Uterus (tissue), 2 donors: ENCODE measurements around the gene C2CD2L.

Experiments
- POLR2A ChIP-seq, 2 donors: fragments of 450-650 bp; IDR thresholded peaks; one replicate each; pipeline ENCODE4 v1.6.1; 2016; ENCODE audit warnings: antibody characterized with exemption in 2 of 2, mild to moderate bottlenecking in 1 of 2, moderate library complexity in 1 of 2
- TF ChIP-seq, protein P1 (sequence below), 4 experiments: fragments of 200-600 bp in 2 of 4; fragments of 450-650 bp in 2 of 4; sonication (generic) in 2 of 4; IDR thresholded peaks; one replicate each; pipeline ENCODE4 v1.5.1; 2016 to 2019; ENCODE audit warnings: antibody characterized with exemption in 4 of 4, mild to moderate bottlenecking in 2 of 4, moderate library complexity in 1 of 4

DNA sequence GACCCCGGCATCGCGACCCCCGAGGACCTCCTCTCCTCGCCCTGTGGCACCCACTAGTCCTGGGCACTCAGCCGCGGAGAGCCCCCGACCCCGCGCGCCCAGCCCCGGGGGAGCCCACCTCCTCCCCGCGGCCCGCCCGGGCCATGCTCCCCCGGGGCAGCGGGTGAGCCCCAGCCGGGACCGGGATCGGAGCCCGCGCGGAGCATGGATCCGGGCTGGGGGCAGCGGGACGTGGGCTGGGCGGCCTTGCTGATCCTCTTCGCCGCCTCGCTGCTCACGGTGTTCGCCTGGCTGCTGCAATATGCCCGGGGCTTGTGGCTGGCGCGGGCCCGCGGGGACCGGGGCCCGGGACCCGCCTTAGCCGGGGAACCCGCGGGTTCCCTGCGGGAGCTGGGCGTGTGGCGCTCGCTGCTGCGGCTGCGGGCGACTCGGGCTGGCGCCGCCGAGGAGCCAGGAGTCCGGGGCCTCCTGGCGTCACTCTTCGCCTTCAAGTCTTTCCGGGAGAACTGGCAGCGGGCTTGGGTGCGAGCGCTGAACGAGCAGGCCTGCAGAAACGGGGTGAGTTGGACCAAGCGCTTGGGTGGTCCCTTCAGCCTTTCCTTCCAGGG is 498 bp downstream of the C2CD2L start:
- TF ChIP-seq, protein P1, sequence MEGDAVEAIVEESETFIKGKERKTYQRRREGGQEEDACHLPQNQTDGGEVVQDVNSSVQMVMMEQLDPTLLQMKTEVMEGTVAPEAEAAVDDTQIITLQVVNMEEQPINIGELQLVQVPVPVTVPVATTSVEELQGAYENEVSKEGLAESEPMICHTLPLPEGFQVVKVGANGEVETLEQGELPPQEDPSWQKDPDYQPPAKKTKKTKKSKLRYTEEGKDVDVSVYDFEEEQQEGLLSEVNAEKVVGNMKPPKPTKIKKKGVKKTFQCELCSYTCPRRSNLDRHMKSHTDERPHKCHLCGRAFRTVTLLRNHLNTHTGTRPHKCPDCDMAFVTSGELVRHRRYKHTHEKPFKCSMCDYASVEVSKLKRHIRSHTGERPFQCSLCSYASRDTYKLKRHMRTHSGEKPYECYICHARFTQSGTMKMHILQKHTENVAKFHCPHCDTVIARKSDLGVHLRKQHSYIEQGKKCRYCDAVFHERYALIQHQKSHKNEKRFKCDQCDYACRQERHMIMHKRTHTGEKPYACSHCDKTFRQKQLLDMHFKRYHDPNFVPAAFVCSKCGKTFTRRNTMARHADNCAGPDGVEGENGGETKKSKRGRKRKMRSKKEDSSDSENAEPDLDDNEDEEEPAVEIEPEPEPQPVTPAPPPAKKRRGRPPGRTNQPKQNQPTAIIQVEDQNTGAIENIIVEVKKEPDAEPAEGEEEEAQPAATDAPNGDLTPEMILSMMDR (IDR thresholded peaks at IDR 0.05): no peak
- no peak for TF ChIP-seq POLR2A (IDR thresholded peaks at IDR 0.05)
